K562 (cell line): ENCODE data around the gene PTBP3. TPM values are rescaled to one million over a fixed set of nuclear protein-coding genes. Genes with fewer than 3 reads are reported as not detected.

ENCODE experiments used
- ATAC-seq: fragments of 200-7000 bp; cut with Tn5 transposase; 3 replicates; pipeline ENCODE4 v1.9.1; 2020; ENCODE audit warnings: moderate library complexity
- BruUV-seq: library from RNA; stranded (reverse); fragments of 400-500 nt; replicated peaks from 2 replicates; lab custom pipeline; 2021; lab: Mats Ljungman, UMichigan
- CTCF ChIA-PET: fragments of 300-600 bp; formaldehyde crosslinking; extraction: SDS; loops from one replicate; lab custom pipeline; 2021; ENCODE audit warnings: low intra/inter-chr PET ratio; lab: Yijun Ruan, JAX
- POLR2A ChIA-PET: fragments of 300-600, 350-650 bp; sonication (Branson Sonifier 250); formaldehyde crosslinking; extraction: SDS; loops from one replicate; lab custom pipeline; 2021; ENCODE audit warnings: antibody characterized with exemption, inconsistent platforms; lab: Yijun Ruan, JAX
- DNase-seq, 4 experiments: peaks; one replicate each; pipeline versions ENCODE4 v3.0.0 to v3.0.0-alpha.2; 2011 to 2018; ENCODE audit warnings: low spot score in 3 of 4, mixed read lengths in 3 of 4; ENCODE audit errors: extremely low read depth in 1 of 4
- FAIRE-seq: peaks from 2 replicates; lab custom pipeline; 2011; peaks lifted over from hg19 to GRCh38; lab: Jason Lieb, UNC
- H2AFZ ChIP-seq: 2 replicates; pipeline ENCODE4 v1.6.0; 2011; ENCODE audit warnings: low read depth, low read length, control low read depth, inconsistent platforms
- H3K27ac ChIP-seq: fragments of 200-600 bp; 3 replicates; pipeline ENCODE4 v1.8.0; 2011; ENCODE audit warnings: low read depth, mild to moderate bottlenecking, control low read depth, inconsistent platforms, low read length, moderate library complexity, mixed read lengths; ENCODE audit errors: extremely low read depth
- H3K27me3 ChIP-seq, 2 experiments: fragments of 300-600 bp in 1 of 2; 2 replicates in 1 of 2; 3 replicates in 1 of 2; pipeline versions ENCODE4 v1.6.0 to v1.8.0; 2011; ENCODE audit warnings: inconsistent platforms in 2 of 2, low read length in 2 of 2, mild to moderate bottlenecking in 1 of 2, mixed read lengths in 1 of 2, moderate library complexity in 1 of 2; ENCODE audit not compliant: control insufficient read depth in 2 of 2, insufficient read depth in 2 of 2
- H3K36me3 ChIP-seq: fragments of 300-600 bp; 3 replicates; pipeline ENCODE4 v1.8.0; 2011; ENCODE audit warnings: mild to moderate bottlenecking, low read length, inconsistent platforms; ENCODE audit not compliant: control insufficient read depth, insufficient read depth
- H3K4me1 ChIP-seq, 2 experiments: fragments of 200-600 bp in 1 of 2; replicated peaks in 1 of 2; 2 replicates in 1 of 2; 3 replicates in 1 of 2; pipeline versions ENCODE4 v1.5.1 to v1.8.0; 2011; ENCODE audit warnings: inconsistent platforms in 2 of 2, low read length in 2 of 2, mild to moderate bottlenecking in 1 of 2, mixed read lengths in 1 of 2, moderate library complexity in 1 of 2; ENCODE audit not compliant: control insufficient read depth in 2 of 2, insufficient read depth in 2 of 2
- H3K4me2 ChIP-seq: 2 replicates; pipeline ENCODE4 v1.6.1; 2011; ENCODE audit warnings: low read length, control low read depth, inconsistent platforms, mixed read lengths; ENCODE audit not compliant: insufficient read depth
- H3K4me3 ChIP-seq: fragments of 200-600 bp; sonication (generic), shearing (Covaris generic); 2 replicates; pipeline ENCODE4 v1.5.1; 2016; ENCODE audit warnings: control low read depth, inconsistent platforms
- H3K79me2 ChIP-seq: fragments of 200-600 bp; 3 replicates; pipeline ENCODE4 v1.8.0; 2011; ENCODE audit warnings: low read length, inconsistent platforms; ENCODE audit not compliant: control insufficient read depth, insufficient read depth
- H3K9ac ChIP-seq, 2 experiments: 2 replicates each; pipeline versions ENCODE4 v1.6.0 to v1.6.1; 2011; ENCODE audit warnings: low read depth in 2 of 2, low read length in 2 of 2, control low read depth in 1 of 2, inconsistent platforms in 1 of 2, mild to moderate bottlenecking in 1 of 2, mixed read lengths in 1 of 2; ENCODE audit not compliant: insufficient read depth in 1 of 2
- H3K9me1 ChIP-seq: one replicate; pipeline ENCODE4 v1.6.0; 2011; ENCODE audit warnings: inconsistent platforms, mild to moderate bottlenecking, low read length, moderate library complexity; ENCODE audit not compliant: control insufficient read depth, insufficient read depth
- H3K9me3 ChIP-seq: replicated peaks from 2 replicates; pipeline ENCODE4 v1.5.1; 2011; ENCODE audit warnings: low read depth, low read length, inconsistent platforms; ENCODE audit not compliant: control insufficient read depth, insufficient read depth
- H4K20me1 ChIP-seq: replicated peaks from 2 replicates; pipeline ENCODE4 v1.6.1; 2011; ENCODE audit warnings: low read length, inconsistent platforms, mixed read lengths; ENCODE audit not compliant: control insufficient read depth, insufficient read depth
- ARID4B ChIP-seq: sonication (generic); formaldehyde crosslinking; IDR thresholded peaks from 2 replicates; pipeline ENCODE4 v1.8.0; 2022; ENCODE audit warnings: mild to moderate bottlenecking, missing genetic modification reagents
- CHAMP1 ChIP-seq: fragments of 450-650 bp; IDR thresholded peaks from 2 replicates; pipeline ENCODE4 v1.6.1; 2016; ENCODE audit warnings: mild to moderate bottlenecking
- DPF2 ChIP-seq: fragments of 450-650 bp; IDR thresholded peaks from 2 replicates; pipeline ENCODE4 v1.6.1; 2016
- FIP1L1 ChIP-seq: fragments of 200-400 bp; formaldehyde crosslinking; IDR thresholded peaks from 2 replicates; pipeline ENCODE4 v1.6.1; 2018; ENCODE audit warnings: mild to moderate bottlenecking, low read depth, low read length; ENCODE audit not compliant: poor library complexity, severe bottlenecking
- MXI1 ChIP-seq: IDR thresholded peaks from 2 replicates; pipeline ENCODE4 v1.6.1; 2011; ENCODE audit warnings: low read depth, mild to moderate bottlenecking, improper control_type of control experiment, low read length
- NEUROD1 ChIP-seq: fragments of 150-350 bp; IDR thresholded peaks from 2 replicates; pipeline ENCODE4 v1.6.1; 2014; ENCODE audit warnings: borderline replicate concordance, low read length, low read depth; ENCODE audit not compliant: partially characterized antibody
- POLR2G ChIP-seq: fragments of 200-400 bp; formaldehyde crosslinking; IDR thresholded peaks from 2 replicates; pipeline ENCODE4 v1.6.1; 2017; ENCODE audit warnings: low read depth, mild to moderate bottlenecking, antibody characterized with exemption, low read length, moderate library complexity
- UBTF ChIP-seq, 2 experiments: IDR thresholded peaks; 2 replicates each; pipeline ENCODE4 v1.6.1; 2012; ENCODE audit warnings: improper control_type of control experiment in 2 of 2, low read depth in 2 of 2, low read length in 2 of 2, borderline replicate concordance in 1 of 2
- ZBTB17 ChIP-seq: fragments of 450-650 bp; formaldehyde crosslinking; IDR thresholded peaks from 2 replicates; pipeline ENCODE4 v1.4.0; 2020; ENCODE audit warnings: mild to moderate bottlenecking
- ZFX ChIP-seq: sonication (generic); formaldehyde crosslinking; IDR thresholded peaks from 2 replicates; pipeline ENCODE4 v1.8.0; 2022; ENCODE audit warnings: mild to moderate bottlenecking, missing genetic modification reagents, moderate library complexity
- WGBS: fragments of 100-300 bp; shearing (Covaris generic); methylation state at CpG from one replicate; pipeline ENCODE4 v1.1.6; 2016; ENCODE audit warnings: low coverage, mixed read lengths; ENCODE audit not compliant: insufficient coverage; ENCODE audit errors: missing lambda C conversion rate; 5-methylcytosine and 5-hydroxymethylcytosine counted together
- in situ Hi-C: fragments of 300-500 bp; cut with MboI; formaldehyde crosslinking; loops from 4 replicates; pipeline ENCODE4 v1.15.0; 2018; ENCODE audit warnings: inconsistent platforms, mixed read lengths
- intact Hi-C: fragments of 100-400 bp; cut with micrococcal nuclease; formaldehyde crosslinking; loops from 2 replicates; pipeline ENCODE4 v1.14.2; 2022
- polyA plus RNA-seq, 8 experiments: library from polyadenylated mRNA; depleted of rRNA in 4 of 8; stranded (reverse) in 5 of 8; unstranded in 3 of 8; fragments of >200 nt; fragmentation: Nextera tagmentation in 2 of 8; fragmentation: Illumina TruSeq in 1 of 8; extraction: Ambion mirVana in 2 of 8; extraction: Trizol in 1 of 8; gene quantifications; 2 replicates each; pipeline versions ENCODE4 v1.2.1 to v1.2.3, GENCODE V29; 2011 to 2014; ENCODE audit warnings: inconsistent platforms in 1 of 8, missing spikeins in 1 of 8
- total RNA-seq, 7 experiments: library from RNA; depleted of rRNA in 6 of 7; stranded (reverse); fragments of >200 nt in 6 of 7; fragmentation: Illumina TruSeq in 2 of 7; extraction: Trizol in 2 of 7; gene quantifications; 2 replicates each; pipeline versions ENCODE4 v1.2.1 to v1.2.3, GENCODE V29; 2011 to 2021; ENCODE audit warnings: low replicate concordance in 1 of 7

Gene PTBP3
- total and polyA plus RNA-seq, 9 of the 15 experiments (the other 6 are each of a cell fraction or from before 2014, with no cell fraction given) = 22.4 to 132 (median 68.0) TPM

DNA sequence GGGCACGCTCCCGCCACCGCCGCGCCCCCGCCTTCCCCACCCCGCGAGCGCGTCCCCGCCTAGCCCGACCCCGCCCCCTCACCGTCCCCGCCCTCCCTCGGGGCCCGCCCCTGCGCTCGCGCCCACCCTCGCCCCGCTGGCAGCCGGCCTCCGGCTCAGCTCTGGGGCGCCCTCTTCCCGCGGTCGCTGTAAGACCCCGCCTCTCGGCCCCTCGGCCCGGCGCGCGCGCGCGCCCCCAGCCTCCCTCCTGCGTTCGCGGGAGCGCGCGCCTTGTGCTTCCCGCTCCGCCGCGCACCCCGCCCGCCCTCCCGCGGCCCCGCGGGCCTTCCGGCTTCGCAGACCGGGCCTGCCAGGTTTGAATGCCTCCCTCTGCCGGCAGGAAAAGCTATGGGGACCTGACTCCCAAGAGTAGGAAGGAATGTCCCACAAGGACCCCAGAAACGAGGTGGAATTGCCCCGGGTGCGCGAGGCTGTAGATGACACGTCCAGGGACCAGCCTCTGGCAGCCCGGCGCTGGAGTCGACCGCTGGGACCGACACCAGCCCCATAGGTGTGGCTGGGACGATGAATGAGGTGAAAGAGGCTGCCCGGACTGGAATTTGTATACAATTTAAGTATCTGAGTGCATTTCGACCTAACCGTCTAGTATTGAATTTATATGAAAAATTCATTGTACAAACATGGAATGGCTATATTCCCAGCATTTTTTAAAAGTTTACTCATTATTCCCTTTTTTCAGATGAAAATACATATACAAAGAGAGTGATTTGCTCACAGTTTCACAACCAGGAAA is 416 bp upstream of the PTBP3 start:
- ChIA-PET POLR2A (interaction anchor here (0.6 to 1.7 kb wide), 12 partner anchors 10 to 853 kb away, joined by 3 to 12 read pairs (median 4); partner anchors contain the start of genes HSDL2 and KIAA1958), CTCF (interaction anchor here (0.6 to 1.2 kb wide), 4 partner anchors 221 to 326 kb away, joined by 3 to 8 read pairs (median 5); no protein-coding TSS in a partner anchor)
- Histone ChIP-seq H4K20me1 (no peaks in the 10 kb centered on the region), H3K4me2 (peak overlapping the region; percentile 88), H3K9me3 (no peaks in the 10 kb centered on the region; the same call in 1 of the 2 replicates), H3K4me3 (peak overlapping the region; percentile 90), H3K9ac (peak overlapping the region; percentile 92 to 97), H2AFZ (peak overlapping the region; percentile 97), H3K4me1 (peaks cover 2 to 7% of the 10 kb centered on the region in 2 experiments; a peak in 3 of 5 replicates), H3K27ac (peak overlapping the region; percentile 96), H3K9me1 (no peaks in the 10 kb centered on the region), H3K79me2 (peaks cover 49% of the 10 kb centered on the region), H3K27me3 (no peaks in the 10 kb centered on the region), H3K36me3 (peaks cover 3% of the 10 kb centered on the region; the same call in 1 of the 3 replicates)
- TSS peak; percentile 94 for BruUV-seq
- intact Hi-C loops (loop anchor here (2.0 to 10.0 kb wide), 6 partner anchors 62 to 439 kb away; partner anchors contain the start of gene UGCG), in situ Hi-C loops (no loop called here)
- peak; percentile 96 to 98 (median 97) for DNase-seq
- FAIRE-seq = no peak
- ATAC-seq = peak; percentile 79
- WGBS = 0% methylated on average over 19 of the region's 72 CpGs
- no peak for TF ChIP-seq CHAMP1
- no peak for TF ChIP-seq ARID4B (CRISPR knock-in tag)
- peak in 1 of 2 experiments; percentile 44; a peak in 1 of 4 replicates for TF ChIP-seq UBTF (IDR thresholded peaks at IDR 0.05; ENCODE audit: borderline replicate concordance in 1 of 2, low read depth in 2 of 2, low read length in 2 of 2)
- 0 out of 2 replicates have a peak, but pooled peaks have one; percentile 18 for TF ChIP-seq MXI1
- TF ChIP-seq FIP1L1 = peak; percentile 14
- TF ChIP-seq ZFX = peak; percentile 82
- TF ChIP-seq NEUROD1 = no peak
- no peak for TF ChIP-seq DPF2
- peak; percentile 18; the same call in 1 of the 2 replicates for TF ChIP-seq POLR2G
- TF ChIP-seq ZBTB17 (CRISPR knock-in tag) = no peak
